Measurements from ENCODE around the gene ANKRD34B. TPM values are rescaled to one million over a fixed set of nuclear protein-coding genes. Genes with fewer than 3 reads are reported as not detected.

The ANKRD34B gene
- polyA plus RNA-seq, 1 donor (not counting 4 experiments of a cell fraction or from before 2014, with no cell fraction given), result not detected

DNA sequence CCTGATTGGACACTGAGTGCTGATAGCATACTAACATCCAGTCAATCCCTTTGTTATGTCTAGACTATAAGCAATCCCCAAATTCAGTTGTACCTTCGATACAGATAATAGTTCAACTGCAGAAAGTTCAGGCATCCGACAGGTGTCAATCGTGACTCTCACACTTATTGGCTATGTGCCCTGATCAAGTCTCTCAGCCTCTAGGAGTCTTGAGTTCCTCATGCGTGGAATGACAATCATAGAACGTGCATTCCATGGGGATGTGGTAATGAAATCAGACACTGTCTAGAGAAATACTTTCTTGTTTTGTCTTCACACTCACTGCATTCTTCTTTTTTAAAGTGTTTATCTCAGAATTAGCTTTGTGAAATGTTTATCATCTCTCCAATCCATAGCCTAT lies 4.8 kb downstream of the ANKRD34B start:
- Histone ChIP-seq H3K9ac (ENCODE audit: control insufficient read depth, extremely low read depth, insufficient read depth, low read length) (no peak overlapping the region), H2AFZ (ENCODE audit: control insufficient read depth, low read length) (no peak overlapping the region), H3K27me3 (ENCODE audit: control insufficient read depth, extremely low read depth, insufficient read depth, low read length) (peaks cover 38% of the 10 kb centered on the region), H3K27ac (ENCODE audit: control insufficient read depth, insufficient read depth, low read length) (no peak overlapping the region), H3K9me1 (ENCODE audit: control insufficient read depth, extremely low read depth, insufficient read depth, low read length) (no peaks in the 10 kb centered on the region), H3K4me2 (ENCODE audit: control insufficient read depth, extremely low read depth, insufficient read depth, low read depth, low read length) (no peak overlapping the region), H3K36me3 (ENCODE audit: control insufficient read depth in 2 of 2, extremely low read depth in 1 of 2, insufficient read depth in 2 of 2, low read length in 2 of 2) (no peaks in the 10 kb centered on the region), H3K4me3 (ENCODE audit: control insufficient read depth in 2 of 3, extremely low read depth in 1 of 3, insufficient read depth in 2 of 3, low read depth in 1 of 3, low read length in 3 of 3) (no peak overlapping the region), H3K9me3 (ENCODE audit: control insufficient read depth, low read depth, low read length) (no peaks in the 10 kb centered on the region), H4K20me1 (ENCODE audit: control insufficient read depth, extremely low read depth, insufficient read depth, low read length) (no peaks in the 10 kb centered on the region), H3K4me1 (ENCODE audit: control insufficient read depth, extremely low read depth, insufficient read depth, low read length) (peaks cover 4% of the 10 kb centered on the region), H3K79me2 (ENCODE audit: control insufficient read depth, insufficient read depth, low read length) (no peaks in the 10 kb centered on the region)
- FAIRE-seq (no peak), DNase-seq (ENCODE audit: low read depth, low spot score) (no peak)
- TF ChIP-seq, protein P1, sequence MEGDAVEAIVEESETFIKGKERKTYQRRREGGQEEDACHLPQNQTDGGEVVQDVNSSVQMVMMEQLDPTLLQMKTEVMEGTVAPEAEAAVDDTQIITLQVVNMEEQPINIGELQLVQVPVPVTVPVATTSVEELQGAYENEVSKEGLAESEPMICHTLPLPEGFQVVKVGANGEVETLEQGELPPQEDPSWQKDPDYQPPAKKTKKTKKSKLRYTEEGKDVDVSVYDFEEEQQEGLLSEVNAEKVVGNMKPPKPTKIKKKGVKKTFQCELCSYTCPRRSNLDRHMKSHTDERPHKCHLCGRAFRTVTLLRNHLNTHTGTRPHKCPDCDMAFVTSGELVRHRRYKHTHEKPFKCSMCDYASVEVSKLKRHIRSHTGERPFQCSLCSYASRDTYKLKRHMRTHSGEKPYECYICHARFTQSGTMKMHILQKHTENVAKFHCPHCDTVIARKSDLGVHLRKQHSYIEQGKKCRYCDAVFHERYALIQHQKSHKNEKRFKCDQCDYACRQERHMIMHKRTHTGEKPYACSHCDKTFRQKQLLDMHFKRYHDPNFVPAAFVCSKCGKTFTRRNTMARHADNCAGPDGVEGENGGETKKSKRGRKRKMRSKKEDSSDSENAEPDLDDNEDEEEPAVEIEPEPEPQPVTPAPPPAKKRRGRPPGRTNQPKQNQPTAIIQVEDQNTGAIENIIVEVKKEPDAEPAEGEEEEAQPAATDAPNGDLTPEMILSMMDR (optimal IDR thresholded peaks at IDR 0.05 in 1 of 3, IDR thresholded peaks at IDR 0.05 in 1 of 3, conservative IDR thresholded peaks at IDR 0.05 in 1 of 3; ENCODE audit: extremely low read depth in 1 of 3, insufficient read depth in 2 of 3, low read length in 3 of 3), result no peak
- no peak for TF ChIP-seq EZH2 (IDR thresholded peaks at IDR 0.05; ENCODE audit: low read length)
- dilution Hi-C loops (cut with MboI; ENCODE audit: extremely low pct_ligation_motif_present, low sequenced_read_pairs), result no loop called here

DNA sequence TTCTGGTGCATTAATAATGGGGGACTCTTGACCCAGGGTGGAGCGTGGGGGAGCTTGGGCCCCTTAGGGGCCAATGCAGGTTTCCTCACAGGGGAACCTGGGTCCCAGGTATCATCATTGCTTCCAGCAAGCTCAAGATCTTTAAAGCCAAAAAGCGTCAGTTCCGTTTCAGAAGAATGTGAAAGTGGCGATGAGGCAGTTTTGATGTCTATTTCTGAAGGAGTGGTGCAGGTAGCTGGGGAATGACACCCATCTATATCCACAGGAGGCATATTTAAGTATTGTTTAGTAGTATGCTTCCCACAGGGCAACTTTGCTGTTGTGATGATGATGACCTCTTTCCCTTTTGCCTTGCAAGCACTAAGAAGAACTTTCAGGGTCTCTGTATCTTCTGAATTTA lies 10.8 kb downstream of the ANKRD34B start:
- Histone ChIP-seq H4K20me1 (ENCODE audit: control insufficient read depth, extremely low read depth, insufficient read depth, low read length) (no peaks in the 10 kb centered on the region), H3K9ac (ENCODE audit: control insufficient read depth, extremely low read depth, insufficient read depth, low read length) (no peak overlapping the region), H3K9me1 (ENCODE audit: control insufficient read depth, extremely low read depth, insufficient read depth, low read length) (no peaks in the 10 kb centered on the region), H3K4me1 (ENCODE audit: control insufficient read depth, extremely low read depth, insufficient read depth, low read length) (no peaks in the 10 kb centered on the region), H3K9me3 (ENCODE audit: control insufficient read depth, low read depth, low read length) (no peaks in the 10 kb centered on the region), H3K4me3 (ENCODE audit: control insufficient read depth in 2 of 3, extremely low read depth in 1 of 3, insufficient read depth in 2 of 3, low read depth in 1 of 3, low read length in 3 of 3) (no peak overlapping the region), H3K27ac (ENCODE audit: control insufficient read depth, insufficient read depth, low read length) (no peak overlapping the region), H3K36me3 (ENCODE audit: control insufficient read depth in 2 of 2, extremely low read depth in 1 of 2, insufficient read depth in 2 of 2, low read length in 2 of 2) (no peaks in the 10 kb centered on the region), H3K79me2 (ENCODE audit: control insufficient read depth, insufficient read depth, low read length) (no peaks in the 10 kb centered on the region), H3K27me3 (ENCODE audit: control insufficient read depth, extremely low read depth, insufficient read depth, low read length) (peaks cover 14% of the 10 kb centered on the region), H3K4me2 (ENCODE audit: control insufficient read depth, extremely low read depth, insufficient read depth, low read depth, low read length) (no peak overlapping the region), H2AFZ (ENCODE audit: control insufficient read depth, low read length) (no peak overlapping the region)
- DNase-seq (ENCODE audit: low read depth, low spot score) (no peak), FAIRE-seq (no peak)
- TF ChIP-seq, protein P1 (optimal IDR thresholded peaks at IDR 0.05 in 1 of 3, IDR thresholded peaks at IDR 0.05 in 1 of 3, conservative IDR thresholded peaks at IDR 0.05 in 1 of 3; ENCODE audit: extremely low read depth in 1 of 3, insufficient read depth in 2 of 3, low read length in 3 of 3), result no peak
- no peak for TF ChIP-seq EZH2 (IDR thresholded peaks at IDR 0.05; ENCODE audit: low read length)
- dilution Hi-C loops (cut with MboI; ENCODE audit: extremely low pct_ligation_motif_present, low sequenced_read_pairs), result no loop called here
